MM.1S (cell line): ENCODE results near the gene RAMP1.

Source experiments
- DNase-seq: peaks from one replicate; pipeline ENCODE4 v3.0.0-alpha.2; 2015
- H2AFZ ChIP-seq: fragments of 300-600 bp; sonication (generic); 2 replicates; pipeline ENCODE4 v1.6.0; 2016; ENCODE audit warnings: antibody characterized with exemption, low read length
- H3F3A ChIP-seq: fragments of 300-600 bp; sonication (generic); 2 replicates; pipeline ENCODE4 v1.6.1; 2016; ENCODE audit warnings: mild to moderate bottlenecking, antibody characterized with exemption, low read length, moderate library complexity, mixed read lengths; ENCODE audit not compliant: insufficient read depth
- H3K27ac ChIP-seq: fragments of 300-600 bp; sonication (generic); 2 replicates; pipeline ENCODE4 v1.5.1; 2016; ENCODE audit warnings: mild to moderate bottlenecking, low read length
- H3K27me3 ChIP-seq: fragments of 300-600 bp; sonication (generic); replicated peaks from 2 replicates; pipeline ENCODE4 v1.6.0; 2016; ENCODE audit warnings: low read length; ENCODE audit not compliant: insufficient read depth
- H3K36me3 ChIP-seq: fragments of 300-600 bp; sonication (generic); replicated peaks from 2 replicates; pipeline ENCODE4 v1.6.1; 2016; ENCODE audit warnings: mild to moderate bottlenecking, low read length, mixed read lengths; ENCODE audit not compliant: insufficient read depth
- H3K4me1 ChIP-seq: fragments of 300-600 bp; sonication (generic); 2 replicates; pipeline ENCODE4 v1.6.1; 2016; ENCODE audit warnings: low read length, mixed read lengths
- H3K4me2 ChIP-seq: fragments of 300-600 bp; sonication (generic); 2 replicates; pipeline ENCODE4 v1.6.0; 2016; ENCODE audit warnings: low read depth, low read length
- H3K4me3 ChIP-seq: fragments of 300-600 bp; sonication (generic); 2 replicates; pipeline ENCODE4 v1.5.1; 2016; ENCODE audit warnings: low read length, mixed read lengths
- H3K79me2 ChIP-seq: fragments of 300-600 bp; sonication (generic); 2 replicates; pipeline ENCODE4 v1.6.1; 2016; ENCODE audit warnings: mixed run types, low read length, mixed read lengths
- H3K9ac ChIP-seq: fragments of 300-600 bp; sonication (generic); 2 replicates; pipeline ENCODE4 v1.6.1; 2016; ENCODE audit warnings: low read length, mixed read lengths
- H3K9me2 ChIP-seq: fragments of 300-600 bp; sonication (generic); replicated peaks from 2 replicates; pipeline ENCODE4 v1.6.1; 2016; ENCODE audit warnings: mild to moderate bottlenecking, low read length, mixed read lengths; ENCODE audit not compliant: insufficient read depth
- H3K9me3 ChIP-seq: fragments of 300-600 bp; sonication (generic); replicated peaks from 2 replicates; pipeline ENCODE4 v1.6.1; 2016; ENCODE audit warnings: mild to moderate bottlenecking, low read length, mixed read lengths; ENCODE audit not compliant: insufficient read depth
- H4K20me1 ChIP-seq: fragments of 300-600 bp; sonication (generic); 2 replicates; pipeline ENCODE4 v1.6.1; 2016; ENCODE audit warnings: mild to moderate bottlenecking, low read length, moderate library complexity, mixed read lengths; ENCODE audit not compliant: insufficient read depth
- EZH2 ChIP-seq: fragments of 300-600 bp; sonication (generic); optimal IDR thresholded peaks from 2 replicates; pipeline ENCODE3; 2017; ENCODE audit warnings: low read depth, mild to moderate bottlenecking, antibody characterized with exemption, low read length, mixed read lengths
- EZH2phosphoT487 ChIP-seq: fragments of 300-600 bp; sonication (generic); IDR thresholded peaks from 2 replicates; pipeline ENCODE4 v1.6.1; 2018; ENCODE audit warnings: antibody characterized with exemption, low read length
- TF ChIP-seq, protein P1 (sequence below): fragments of 300-600 bp; sonication (generic); IDR thresholded peaks from 2 replicates; pipeline ENCODE4 v1.5.1; 2016; ENCODE audit warnings: antibody characterized with exemption, low read length, mixed read lengths

RAMP1 gene

DNA sequence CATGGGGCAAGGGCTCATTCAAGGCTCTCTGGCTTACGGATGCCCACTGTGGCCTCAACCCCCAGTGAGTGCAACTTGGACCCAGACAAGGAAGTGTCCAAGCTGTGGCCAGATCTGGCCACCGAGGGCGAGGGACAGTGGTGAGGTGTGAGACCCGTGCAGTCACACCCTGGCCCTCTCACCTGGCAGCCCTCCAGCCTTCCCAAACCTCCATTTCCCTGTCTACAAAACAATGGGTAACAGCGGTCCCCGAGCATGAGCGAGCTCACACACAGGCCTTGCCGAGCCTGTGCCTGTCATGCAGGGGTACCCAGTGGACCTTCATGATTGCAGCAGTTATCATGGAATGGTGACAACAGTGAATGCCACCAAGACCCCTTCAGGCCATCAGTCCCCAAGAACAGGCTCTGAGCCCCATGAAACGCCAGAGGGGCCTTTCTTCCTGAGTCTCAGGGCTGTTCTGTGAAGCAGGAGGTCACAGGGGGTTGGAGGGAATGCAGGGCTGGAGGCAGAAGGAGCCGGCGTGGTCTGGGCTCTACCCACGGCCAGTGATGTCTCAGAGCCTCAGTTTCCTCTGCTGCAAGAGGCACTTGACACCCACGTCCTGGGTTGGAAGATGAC, 49.8 kb downstream of the RAMP1 start:
- no peaks in the 10 kb centered on the region for H3K9me3 ChIP-seq
- H2AFZ ChIP-seq, result no peak overlapping the region
- no peaks in the 10 kb centered on the region for H3K27me3 ChIP-seq

DNA sequence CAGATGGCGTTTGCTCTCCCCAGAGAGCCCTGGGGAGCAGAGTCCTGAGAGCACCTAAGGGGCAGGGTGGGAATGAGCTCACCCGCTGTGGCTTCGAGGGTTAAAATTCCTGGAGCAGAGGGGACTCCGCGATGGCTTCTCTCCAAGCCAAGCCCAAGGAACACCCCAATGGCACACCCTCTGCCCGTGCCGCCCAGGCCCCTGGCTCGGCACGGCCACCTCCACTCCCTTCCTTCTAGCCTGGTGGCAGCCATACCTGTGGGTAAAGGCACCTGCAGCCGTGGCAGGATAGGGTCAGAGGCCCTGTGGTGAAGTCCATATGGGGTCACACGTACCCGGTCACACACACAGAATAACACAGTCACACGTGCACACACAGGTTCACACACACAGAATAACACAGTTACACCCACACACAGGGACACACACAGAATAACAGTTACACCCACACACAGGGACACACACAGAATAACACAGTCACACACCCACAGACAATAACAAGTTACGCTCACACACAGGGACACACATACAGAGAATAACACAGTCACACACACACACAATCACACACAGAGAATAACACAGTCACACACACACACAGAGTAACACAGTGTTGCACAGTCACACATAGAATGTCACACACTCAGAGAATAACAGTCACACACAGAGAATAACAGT, 50.5 kb downstream of the RAMP1 start:
- DNase-seq, result no peak
- Histone ChIP-seq H3K27me3 (no peaks in the 10 kb centered on the region), H3K4me2 (no peak overlapping the region), H3K27ac (no peak overlapping the region), H3K79me2 (no peaks in the 10 kb centered on the region), H4K20me1 (no peaks in the 10 kb centered on the region), H3K9me3 (no peaks in the 10 kb centered on the region), H3F3A (0 out of 2 replicates have a peak, but pooled peaks cover 6% of the 10 kb centered on the region), H2AFZ (no peak overlapping the region), H3K4me1 (peaks cover 5% of the 10 kb centered on the region), H3K9ac (no peak overlapping the region), H3K4me3 (no peak overlapping the region), H3K36me3 (no peaks in the 10 kb centered on the region), H3K9me2 (no peaks in the 10 kb centered on the region)
- TF ChIP-seq, protein P1, sequence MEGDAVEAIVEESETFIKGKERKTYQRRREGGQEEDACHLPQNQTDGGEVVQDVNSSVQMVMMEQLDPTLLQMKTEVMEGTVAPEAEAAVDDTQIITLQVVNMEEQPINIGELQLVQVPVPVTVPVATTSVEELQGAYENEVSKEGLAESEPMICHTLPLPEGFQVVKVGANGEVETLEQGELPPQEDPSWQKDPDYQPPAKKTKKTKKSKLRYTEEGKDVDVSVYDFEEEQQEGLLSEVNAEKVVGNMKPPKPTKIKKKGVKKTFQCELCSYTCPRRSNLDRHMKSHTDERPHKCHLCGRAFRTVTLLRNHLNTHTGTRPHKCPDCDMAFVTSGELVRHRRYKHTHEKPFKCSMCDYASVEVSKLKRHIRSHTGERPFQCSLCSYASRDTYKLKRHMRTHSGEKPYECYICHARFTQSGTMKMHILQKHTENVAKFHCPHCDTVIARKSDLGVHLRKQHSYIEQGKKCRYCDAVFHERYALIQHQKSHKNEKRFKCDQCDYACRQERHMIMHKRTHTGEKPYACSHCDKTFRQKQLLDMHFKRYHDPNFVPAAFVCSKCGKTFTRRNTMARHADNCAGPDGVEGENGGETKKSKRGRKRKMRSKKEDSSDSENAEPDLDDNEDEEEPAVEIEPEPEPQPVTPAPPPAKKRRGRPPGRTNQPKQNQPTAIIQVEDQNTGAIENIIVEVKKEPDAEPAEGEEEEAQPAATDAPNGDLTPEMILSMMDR, result no peak
- no peak for TF ChIP-seq EZH2
- TF ChIP-seq EZH2phosphoT487, result no peak

More for the DNA sequence above, 49.8 kb downstream of the RAMP1 start:
- no peak for DNase-seq
- H4K20me1 ChIP-seq, result no peaks in the 10 kb centered on the region
- H3F3A ChIP-seq, result 0 out of 2 replicates have a peak, but pooled peaks cover 8% of the 10 kb centered on the region
- peaks cover 11% of the 10 kb centered on the region for H3K4me1 ChIP-seq
- H3K4me3 ChIP-seq, result no peak overlapping the region
- H3K36me3 ChIP-seq, result no peaks in the 10 kb centered on the region
- no peaks in the 10 kb centered on the region for H3K9me2 ChIP-seq
- no peaks in the 10 kb centered on the region for H3K79me2 ChIP-seq
- H3K9ac ChIP-seq, result no peak overlapping the region
- no peak for TF ChIP-seq EZH2phosphoT487
- TF ChIP-seq, protein P1, result no peak
- TF ChIP-seq EZH2, result no peak
- H3K27ac ChIP-seq, result no peak overlapping the region
- no peak overlapping the region for H3K4me2 ChIP-seq

DNA sequence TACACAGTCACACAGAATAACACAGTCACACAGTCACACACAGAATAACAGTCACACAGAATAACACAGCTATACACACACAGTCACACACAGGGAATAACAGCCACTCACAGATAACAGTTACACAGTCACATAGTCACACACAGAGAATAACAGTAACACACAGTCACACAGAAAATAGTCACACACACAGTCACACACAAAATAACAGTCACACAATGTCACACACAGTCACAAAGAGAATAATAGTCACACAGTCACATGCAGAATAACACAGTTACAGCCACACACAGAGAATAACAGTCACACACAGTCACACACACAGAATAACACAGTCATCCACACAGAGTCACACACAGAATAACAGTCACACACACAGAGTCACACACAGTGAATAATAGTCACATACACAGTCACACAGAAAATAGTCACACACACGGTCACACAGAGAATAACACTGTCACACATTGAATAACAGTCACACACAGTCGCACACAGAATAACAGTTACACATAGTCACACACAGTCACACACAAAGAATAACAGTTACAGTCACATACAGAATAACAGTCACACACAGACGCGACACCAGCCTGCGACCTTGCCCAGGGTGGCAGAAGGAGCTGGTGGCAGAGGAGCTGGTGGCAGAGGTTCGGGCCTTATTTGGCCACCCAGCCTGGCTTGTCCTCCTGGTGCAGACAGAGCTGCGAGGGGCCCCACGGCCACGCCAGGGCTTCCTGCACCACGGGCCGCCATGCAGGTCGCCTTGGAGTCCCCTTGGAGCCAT, 51.3 kb downstream of the RAMP1 start:
- TF ChIP-seq EZH2, result no peak
- TF ChIP-seq, protein P1, result no peak
- no peak for TF ChIP-seq EZH2phosphoT487
- no peak for DNase-seq
- H2AFZ ChIP-seq, result no peak overlapping the region
- no peak overlapping the region for H3K9ac ChIP-seq
- H3K9me2 ChIP-seq, result no peaks in the 10 kb centered on the region
- no peaks in the 10 kb centered on the region for H3K4me1 ChIP-seq
- H3K4me2 ChIP-seq, result no peak overlapping the region
- no peaks in the 10 kb centered on the region for H3K27me3 ChIP-seq
- H4K20me1 ChIP-seq, result no peaks in the 10 kb centered on the region
- no peaks in the 10 kb centered on the region for H3F3A ChIP-seq
- H3K9me3 ChIP-seq, result no peaks in the 10 kb centered on the region
- H3K27ac ChIP-seq, result no peak overlapping the region
- H3K4me3 ChIP-seq, result no peak overlapping the region
- no peaks in the 10 kb centered on the region for H3K36me3 ChIP-seq
- H3K79me2 ChIP-seq, result no peaks in the 10 kb centered on the region
